AG04450 (cell line): Measurements from ENCODE around the gene OR7G2. TPM values are rescaled to one million over a fixed set of nuclear protein-coding genes. Genes with fewer than 3 reads are reported as not detected.
"Not testable (repeated sequence)": the region's sequence is repeated elsewhere in the genome, so short reads cannot be mapped to it uniquely, and the experiment has no call there.

Experiments
- CTCF ChIA-PET: fragments of 300-600, 350-600 bp; formaldehyde crosslinking; extraction: SDS; loops from one replicate; lab custom pipeline; 2022; ENCODE audit warnings: antibody characterized with exemption, inconsistent platforms; lab: Charles Lee
- POLR2A ChIA-PET: fragments of 350-600 bp; formaldehyde crosslinking; extraction: SDS; loops from one replicate; lab custom pipeline; 2021; ENCODE audit warnings: antibody characterized with exemption, inconsistent platforms; lab: Yijun Ruan, JAX
- DNase-seq: peaks from one replicate; pipeline ENCODE4 v3.0.0-alpha.2; 2011; ENCODE audit warnings: low read depth, low spot score
- H3K27ac ChIP-seq: one replicate; pipeline ENCODE4 v1.5.1; 2012; ENCODE audit warnings: low read depth, low read length, control low read depth
- H3K27me3 ChIP-seq: one replicate; pipeline ENCODE4 v1.6.0; 2012; ENCODE audit warnings: low read length; ENCODE audit not compliant: control insufficient read depth, insufficient read depth
- H3K4me3 ChIP-seq: 2 replicates; pipeline ENCODE4 v1.5.1; 2011; ENCODE audit warnings: mild to moderate bottlenecking, low read depth, low read length, control low read depth
- H3K9me3 ChIP-seq: 2 replicates; pipeline ENCODE4 v1.5.1; 2012; ENCODE audit warnings: low read length; ENCODE audit not compliant: control insufficient read depth, insufficient read depth
- polyA plus RNA-seq: library from polyadenylated mRNA; depleted of rRNA; stranded (reverse); fragments of >200 nt; gene quantifications from 2 replicates; pipeline ENCODE4 v1.2.3, GENCODE V29; 2011
- TF ChIP-seq, protein P1 (sequence below): IDR thresholded peaks from 2 replicates; pipeline ENCODE4 v1.5.1; 2011; ENCODE audit warnings: low read depth, low read length, control low read depth, inconsistent platforms

The OR7G2 gene
- polyA plus RNA-seq, 1 experiment, result not detected

DNA sequence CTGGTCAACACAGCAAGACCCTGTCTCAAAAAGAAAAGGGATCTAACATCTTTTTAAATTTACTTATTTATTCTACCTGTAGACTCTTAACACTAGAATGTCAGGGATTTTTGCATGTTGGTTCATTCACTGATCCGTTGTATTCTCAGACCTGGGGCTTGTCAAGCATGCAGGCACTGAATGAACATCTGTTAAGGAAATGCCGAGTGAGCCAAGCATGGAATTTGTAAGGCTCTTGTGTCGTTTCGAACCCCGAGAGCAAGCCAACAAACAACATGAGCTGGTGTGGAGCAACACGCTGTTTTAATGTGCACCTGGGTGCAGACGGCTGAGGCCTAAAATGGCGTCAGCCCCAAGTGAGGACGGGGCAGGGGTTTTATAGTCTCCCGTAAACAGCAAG, 30.4 kb downstream of the OR7G2 start:
- ChIA-PET CTCF (no interaction called here), POLR2A (no interaction called here)
- Histone ChIP-seq H3K9me3 (peaks cover 37% of the 10 kb centered on the region), H3K4me3 (no peak overlapping the region), H3K27ac (no peak overlapping the region), H3K27me3 (no peaks in the 10 kb centered on the region)
- TF ChIP-seq, protein P1, sequence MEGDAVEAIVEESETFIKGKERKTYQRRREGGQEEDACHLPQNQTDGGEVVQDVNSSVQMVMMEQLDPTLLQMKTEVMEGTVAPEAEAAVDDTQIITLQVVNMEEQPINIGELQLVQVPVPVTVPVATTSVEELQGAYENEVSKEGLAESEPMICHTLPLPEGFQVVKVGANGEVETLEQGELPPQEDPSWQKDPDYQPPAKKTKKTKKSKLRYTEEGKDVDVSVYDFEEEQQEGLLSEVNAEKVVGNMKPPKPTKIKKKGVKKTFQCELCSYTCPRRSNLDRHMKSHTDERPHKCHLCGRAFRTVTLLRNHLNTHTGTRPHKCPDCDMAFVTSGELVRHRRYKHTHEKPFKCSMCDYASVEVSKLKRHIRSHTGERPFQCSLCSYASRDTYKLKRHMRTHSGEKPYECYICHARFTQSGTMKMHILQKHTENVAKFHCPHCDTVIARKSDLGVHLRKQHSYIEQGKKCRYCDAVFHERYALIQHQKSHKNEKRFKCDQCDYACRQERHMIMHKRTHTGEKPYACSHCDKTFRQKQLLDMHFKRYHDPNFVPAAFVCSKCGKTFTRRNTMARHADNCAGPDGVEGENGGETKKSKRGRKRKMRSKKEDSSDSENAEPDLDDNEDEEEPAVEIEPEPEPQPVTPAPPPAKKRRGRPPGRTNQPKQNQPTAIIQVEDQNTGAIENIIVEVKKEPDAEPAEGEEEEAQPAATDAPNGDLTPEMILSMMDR, result no peak
- DNase-seq, result no peak

DNA sequence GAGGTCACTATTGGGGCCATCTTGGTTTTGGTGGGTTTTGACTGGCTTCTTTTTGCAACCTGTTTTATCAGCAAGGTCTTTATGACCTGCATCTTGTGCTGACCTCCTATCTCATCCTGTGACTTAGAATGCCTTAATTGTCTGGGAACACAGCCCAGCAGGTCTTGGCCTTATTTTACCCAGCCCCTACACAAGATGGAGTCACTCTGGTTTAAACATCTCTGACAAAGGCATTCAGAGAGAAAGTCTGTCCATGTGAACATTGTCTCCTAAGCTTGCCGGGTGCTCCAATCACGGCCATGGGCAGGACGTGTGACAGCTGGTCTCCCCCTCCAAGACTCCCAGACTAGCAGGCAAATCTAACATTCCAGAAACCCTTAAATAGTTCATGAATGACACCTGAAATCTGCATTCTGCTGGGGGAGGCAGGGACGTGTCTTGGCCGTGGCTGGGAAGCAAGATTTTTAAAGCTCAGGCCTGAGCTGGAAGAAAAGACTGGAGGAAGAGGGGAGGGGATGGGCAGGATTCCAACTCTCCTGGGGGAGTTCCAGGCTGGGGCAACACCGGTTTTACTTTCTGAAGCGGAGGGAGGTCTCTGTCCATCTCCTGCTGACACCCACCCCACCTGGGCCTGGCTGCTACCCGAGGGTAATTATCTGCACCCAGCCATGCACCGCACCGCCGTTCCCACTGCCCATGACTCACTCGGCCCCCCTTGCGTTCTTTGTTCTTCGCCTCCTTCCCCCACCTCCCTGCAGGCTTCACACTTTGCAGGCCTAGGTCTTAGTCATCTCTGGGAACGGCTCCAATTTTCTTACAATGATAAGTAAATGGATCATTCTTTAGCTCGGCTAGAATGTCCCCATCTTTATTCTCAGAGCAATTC, 32.0 kb downstream of the OR7G2 start:
- ChIA-PET POLR2A (no interaction called here), CTCF (no interaction called here)
- TF ChIP-seq, protein P1, result no peak
- H3K9me3 ChIP-seq, result peaks cover 44% of the 10 kb centered on the region
- peak; percentile 39 for DNase-seq
- H3K4me3 ChIP-seq, result no peak overlapping the region
- H3K27me3 ChIP-seq, result no peaks in the 10 kb centered on the region
- no peak overlapping the region for H3K27ac ChIP-seq

DNA sequence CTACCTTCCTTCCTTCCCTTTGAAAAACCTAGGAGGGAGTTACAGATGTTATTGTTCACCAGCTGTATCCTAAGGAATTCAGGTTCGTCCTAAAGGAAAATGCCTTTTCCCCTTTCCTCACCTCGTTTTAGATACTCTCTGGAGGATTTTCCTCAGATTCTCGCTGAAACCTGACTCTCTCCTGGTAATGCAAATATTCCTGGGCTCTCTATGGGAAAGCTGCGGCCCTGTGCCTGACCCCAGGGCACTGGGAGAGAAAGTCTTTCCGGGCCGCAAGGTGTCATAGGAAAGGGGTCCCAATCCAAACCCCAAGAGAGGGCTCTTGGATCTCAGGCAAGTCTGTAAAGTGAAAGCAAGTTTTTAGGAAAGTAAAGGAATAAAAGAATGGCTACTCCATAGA, 33.5 kb downstream of the OR7G2 start:
- ChIA-PET CTCF (interaction anchor here (0.5 kb wide), 1 partner anchor 127 kb away, joined by 3 read pairs; no protein-coding TSS in a partner anchor), POLR2A (no interaction called here)
- no peak overlapping the region for H3K27ac ChIP-seq
- H3K9me3 ChIP-seq, result peaks cover 53% of the 10 kb centered on the region
- no peaks in the 10 kb centered on the region for H3K27me3 ChIP-seq
- DNase-seq, result no peak
- H3K4me3 ChIP-seq, result no peak overlapping the region
- TF ChIP-seq, protein P1, result no peak

DNA sequence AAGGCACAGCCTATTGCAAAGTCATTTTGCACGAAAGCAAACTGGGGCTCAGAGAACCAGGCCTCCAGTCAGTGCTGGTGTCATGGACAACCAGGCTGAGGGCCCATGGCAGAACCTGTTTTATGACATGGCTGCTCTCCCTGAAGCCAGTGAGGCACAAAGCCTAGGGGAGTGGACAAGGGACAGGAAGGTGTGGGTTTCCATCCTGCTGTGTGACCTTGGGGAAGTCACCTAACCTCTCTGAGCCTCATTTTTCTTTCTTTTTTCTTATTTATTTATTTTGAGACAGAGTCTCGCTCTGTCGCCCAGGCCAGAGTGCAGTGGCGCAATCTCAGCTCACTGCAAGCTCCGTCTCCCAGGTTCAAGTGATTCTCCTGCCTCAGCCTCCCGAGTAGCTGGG, 35.6 kb downstream of the OR7G2 start:
- POLR2A ChIA-PET, H3K27ac ChIP-seq, H3K4me3 ChIP-seq, CTCF ChIA-PET, DNase-seq, H3K27me3 ChIP-seq: not testable (repeated sequence)
- peaks cover 55% of the 10 kb centered on the region for H3K9me3 ChIP-seq

DNA sequence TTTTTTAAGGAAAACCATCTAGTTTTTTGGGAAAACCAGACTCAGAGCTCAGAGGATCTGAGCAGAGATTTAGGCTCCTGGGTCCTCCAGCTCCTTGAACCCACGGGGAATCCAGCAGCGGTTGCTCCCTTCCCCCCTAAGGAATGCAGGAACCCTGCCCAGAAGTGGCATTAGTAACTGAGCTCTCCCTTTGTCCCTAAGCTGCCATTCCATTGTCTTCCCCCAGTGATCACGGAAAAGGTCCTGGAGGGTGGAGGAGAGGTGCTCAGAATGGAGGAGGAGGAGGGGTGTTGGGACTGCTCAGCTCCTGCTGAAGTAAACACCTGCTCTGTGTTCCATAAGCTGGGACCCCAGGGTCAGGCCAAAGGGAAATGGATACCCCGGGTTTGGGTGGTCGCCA, 37.2 kb downstream of the OR7G2 start:
- POLR2A ChIA-PET, result no interaction called here
- DNase-seq, result no peak
- Histone ChIP-seq H3K9me3 (peaks cover 56% of the 10 kb centered on the region), H3K27me3 (no peaks in the 10 kb centered on the region), H3K4me3 (no peak overlapping the region), H3K27ac (no peak overlapping the region)
- CTCF ChIA-PET, result interaction anchor here (0.6 kb wide), 1 partner anchor 489 kb away, joined by 3 read pairs; no protein-coding TSS in a partner anchor
- TF ChIP-seq, protein P1, result no peak
